ELF-1 (cell line): Measurements from ENCODE around the gene RGS17.

Experiments used
- DNase-seq: peaks from one replicate; pipeline ENCODE4 v3.0.0-alpha.2; 2016; ENCODE audit warnings: low read depth, low spot score

RGS17 gene

GRCh38 chr6:153084393-153084792 is 46.7 kb downstream of the RGS17 start:
- DNase-seq = no peak

GRCh38 chr6:153083869-153084268 is 47.2 kb downstream of the RGS17 start:
- DNase-seq = no peak

GRCh38 chr6:153081914-153082313 is 49.2 kb downstream of the RGS17 start:
- DNase-seq = no peak

GRCh38 chr6:153076431-153076830 is 54.7 kb downstream of the RGS17 start:
- DNase-seq = no peak

- DNase-seq = no peak
Measured at GRCh38 chr6:153074761-153075160, 56.3 kb downstream of the RGS17 start.

- DNase-seq = no peak
Measured at GRCh38 chr6:153073841-153074240, 57.2 kb downstream of the RGS17 start.

- no peak for DNase-seq
Measured at GRCh38 chr6:153070756-153071155, 60.3 kb downstream of the RGS17 start.

GRCh38 chr6:153069897-153070296 is 61.2 kb downstream of the RGS17 start:
- DNase-seq = no peak

GRCh38 chr6:153065222-153065621 is 65.9 kb downstream of the RGS17 start:
- DNase-seq = no peak

GRCh38 chr6:153063936-153064335 is 67.1 kb downstream of the RGS17 start:
- DNase-seq = no peak

- DNase-seq = no peak
Measured at GRCh38 chr6:153062516-153062915, 68.6 kb downstream of the RGS17 start.

GRCh38 chr6:153059757-153060156 is 71.3 kb downstream of the RGS17 start:
- DNase-seq = no peak

GRCh38 chr6:153059311-153059710 is 71.8 kb downstream of the RGS17 start:
- DNase-seq = no peak

GRCh38 chr6:153058909-153059308 is 72.2 kb downstream of the RGS17 start:
- no peak for DNase-seq

- no peak for DNase-seq
Measured at GRCh38 chr6:153058291-153058690, 72.8 kb downstream of the RGS17 start.

- DNase-seq = no peak
Measured at GRCh38 chr6:153056308-153056707, 74.8 kb downstream of the RGS17 start.

- no peak for DNase-seq
Measured at GRCh38 chr6:153051801-153052200, 79.3 kb downstream of the RGS17 start.

GRCh38 chr6:153048631-153049030 is 82.5 kb downstream of the RGS17 start:
- DNase-seq = no peak

GRCh38 chr6:153047386-153047785 is 83.7 kb downstream of the RGS17 start:
- DNase-seq = no peak

GRCh38 chr6:153045271-153045670 is 85.8 kb downstream of the RGS17 start:
- no peak for DNase-seq

- DNase-seq = no peak
Measured at GRCh38 chr6:153044295-153044694, 86.8 kb downstream of the RGS17 start.

GRCh38 chr6:153043719-153044118 is 87.4 kb downstream of the RGS17 start:
- no peak for DNase-seq

- DNase-seq = no peak
Measured at GRCh38 chr6:153038378-153039057, 92.6 kb downstream of the RGS17 start.

GRCh38 chr6:153034139-153034538 is 96.9 kb downstream of the RGS17 start:
- no peak for DNase-seq
